Astrocyte of the spinal cord (primary cell): Measurements from ENCODE around the gene SYT1.

Experiments used
- DNase-seq: peaks from one replicate; pipeline ENCODE4 v3.0.0; 2011; ENCODE audit warnings: low read depth, low spot score
- H3K4me3 ChIP-seq: 2 replicates; pipeline ENCODE4 v1.5.1; 2011; ENCODE audit warnings: low read depth, mild to moderate bottlenecking, low read length, moderate library complexity
- CTCF ChIP-seq: IDR thresholded peaks from 2 replicates; pipeline ENCODE4 v1.5.1; 2012; ENCODE audit warnings: low read depth, mild to moderate bottlenecking, low read length, inconsistent platforms
- in situ Hi-C: cut with HindIII; loops from 2 replicates; pipeline ENCODE4 v1.10.0; 2017; ENCODE audit warnings: low sequenced_read_pairs

SYT1 gene

GRCh38 chr12:79337662-79338290, 473.2 kb downstream of the SYT1 start:
- no peak for DNase-seq
- no peak overlapping the region for H3K4me3 ChIP-seq
- TF ChIP-seq CTCF = no peak
- in situ Hi-C loops = no loop called here

- in situ Hi-C loops = no loop called here
- peak; percentile 28 for DNase-seq
- peak; percentile 62 for TF ChIP-seq CTCF
- no peak overlapping the region for H3K4me3 ChIP-seq
Measured at GRCh38 chr12:79344855-79345847, 480.6 kb downstream of the SYT1 start.

GRCh38 chr12:79347866-79348265, 483.3 kb downstream of the SYT1 start:
- no peak for DNase-seq
- no peak overlapping the region for H3K4me3 ChIP-seq
- in situ Hi-C loops = no loop called here
- TF ChIP-seq CTCF = no peak

- in situ Hi-C loops = no loop called here
- no peak for TF ChIP-seq CTCF
- DNase-seq = no peak
- H3K4me3 ChIP-seq = no peak overlapping the region
Measured at GRCh38 chr12:79351251-79351650, 486.7 kb downstream of the SYT1 start.

- no peak for TF ChIP-seq CTCF
- H3K4me3 ChIP-seq = no peak overlapping the region
- in situ Hi-C loops = no loop called here
- no peak for DNase-seq
Measured at GRCh38 chr12:79356216-79356615, 491.6 kb downstream of the SYT1 start.

GRCh38 chr12:79357048-79357447, 492.5 kb downstream of the SYT1 start:
- TF ChIP-seq CTCF = no peak
- no peak for DNase-seq
- H3K4me3 ChIP-seq = no peak overlapping the region
- in situ Hi-C loops = no loop called here
